GM23338 (cell line): ENCODE measurements around the gene PIEZO2.

Experiments used
- CREB1 ChIP-seq: fragments of 250-450 bp; sonication (Bioruptor Pico); IDR thresholded peaks from 2 replicates; pipeline ENCODE4 v1.5.0; 2020; ENCODE audit warnings: low read depth, mild to moderate bottlenecking, moderate library complexity
- EZH2 ChIP-seq: fragments of 200-600 bp; sonication (generic); IDR thresholded peaks from one replicate; pipeline ENCODE4 v1.8.0; 2017; ENCODE audit warnings: antibody characterized with exemption, mild to moderate bottlenecking, low read depth; ENCODE audit not compliant: unreplicated experiment
- EZH2phosphoT487 ChIP-seq: fragments of 200-600 bp; sonication (generic); IDR thresholded peaks from one replicate; pipeline ENCODE4 v1.8.1; 2018; ENCODE audit warnings: antibody characterized with exemption; ENCODE audit not compliant: unreplicated experiment
- JUNB ChIP-seq: IDR thresholded peaks from one replicate; pipeline ENCODE4 v1.6.1; 2016; ENCODE audit warnings: antibody characterized with exemption; ENCODE audit not compliant: unreplicated experiment
- NANOG ChIP-seq: IDR thresholded peaks from 2 replicates; pipeline ENCODE4 v1.6.1; 2016; ENCODE audit warnings: antibody characterized with exemption, borderline replicate concordance
- POLR2AphosphoS5 ChIP-seq: IDR thresholded peaks from 2 replicates; pipeline ENCODE4 v1.6.1; 2016; ENCODE audit warnings: antibody characterized with exemption, low read depth
- STAT1 ChIP-seq: IDR thresholded peaks from one replicate; pipeline ENCODE4 v1.6.1; 2016; ENCODE audit warnings: antibody characterized with exemption; ENCODE audit not compliant: unreplicated experiment
- ZNF114 ChIP-seq: fragments of 250-450 bp; sonication (Bioruptor Pico); IDR thresholded peaks from 2 replicates; pipeline ENCODE4 v1.5.0; 2020; ENCODE audit warnings: mild to moderate bottlenecking, moderate library complexity
- ZNF331 ChIP-seq: fragments of 250-450 bp; sonication (Bioruptor Pico); IDR thresholded peaks from 2 replicates; pipeline ENCODE4 v1.5.0; 2020; ENCODE audit warnings: low read depth, mild to moderate bottlenecking, moderate library complexity
- TF ChIP-seq, protein P1 (sequence below), 2 experiments: fragments of 200-600 bp in 1 of 2; sonication (generic) in 1 of 2; conservative IDR thresholded peaks; 2 replicates each; pipeline versions ENCODE4 v1.5.1 to v1.6.1; 2016 to 2017; ENCODE audit warnings: antibody characterized with exemption in 2 of 2, low read depth in 2 of 2, mild to moderate bottlenecking in 2 of 2, moderate library complexity in 1 of 2
- TF ChIP-seq, protein P2 (sequence below): IDR thresholded peaks from 2 replicates; pipeline ENCODE4 v1.6.1; 2016; ENCODE audit warnings: antibody characterized with exemption
- TF ChIP-seq, protein P3 (sequence below): IDR thresholded peaks from one replicate; pipeline ENCODE4 v1.6.1; 2018; ENCODE audit warnings: antibody characterized with exemption; ENCODE audit not compliant: unreplicated experiment

DNA sequence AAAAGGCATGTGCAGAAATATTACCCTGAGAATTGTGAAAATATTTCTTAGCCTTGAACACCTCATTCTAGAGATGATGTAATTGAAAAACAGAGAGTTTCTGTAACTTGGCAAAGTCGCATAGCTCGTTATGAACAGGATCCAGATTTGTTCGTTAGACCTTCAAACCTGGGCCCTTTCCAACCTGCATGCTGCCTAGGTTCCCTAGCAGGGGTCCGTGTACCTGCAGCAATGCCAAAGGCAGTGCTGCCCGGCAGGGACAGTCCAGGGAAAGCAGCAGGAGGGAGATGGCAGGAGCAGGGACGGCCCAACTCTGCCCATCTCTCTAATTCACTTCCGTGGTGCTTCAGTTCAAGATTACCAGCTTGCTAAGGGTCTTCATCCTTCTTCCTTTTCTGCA is 12.0 kb downstream of the PIEZO2 start:
- TF ChIP-seq POLR2AphosphoS5 (no peak), EZH2phosphoT487 (no peak), EZH2 (no peak), STAT1 (no peak), JUNB (no peak), CREB1 (CRISPR knock-in tag) (no peak), NANOG (no peak), ZNF114 (CRISPR knock-in tag) (no peak), ZNF331 (CRISPR knock-in tag) (no peak)
- TF ChIP-seq, protein P1, sequence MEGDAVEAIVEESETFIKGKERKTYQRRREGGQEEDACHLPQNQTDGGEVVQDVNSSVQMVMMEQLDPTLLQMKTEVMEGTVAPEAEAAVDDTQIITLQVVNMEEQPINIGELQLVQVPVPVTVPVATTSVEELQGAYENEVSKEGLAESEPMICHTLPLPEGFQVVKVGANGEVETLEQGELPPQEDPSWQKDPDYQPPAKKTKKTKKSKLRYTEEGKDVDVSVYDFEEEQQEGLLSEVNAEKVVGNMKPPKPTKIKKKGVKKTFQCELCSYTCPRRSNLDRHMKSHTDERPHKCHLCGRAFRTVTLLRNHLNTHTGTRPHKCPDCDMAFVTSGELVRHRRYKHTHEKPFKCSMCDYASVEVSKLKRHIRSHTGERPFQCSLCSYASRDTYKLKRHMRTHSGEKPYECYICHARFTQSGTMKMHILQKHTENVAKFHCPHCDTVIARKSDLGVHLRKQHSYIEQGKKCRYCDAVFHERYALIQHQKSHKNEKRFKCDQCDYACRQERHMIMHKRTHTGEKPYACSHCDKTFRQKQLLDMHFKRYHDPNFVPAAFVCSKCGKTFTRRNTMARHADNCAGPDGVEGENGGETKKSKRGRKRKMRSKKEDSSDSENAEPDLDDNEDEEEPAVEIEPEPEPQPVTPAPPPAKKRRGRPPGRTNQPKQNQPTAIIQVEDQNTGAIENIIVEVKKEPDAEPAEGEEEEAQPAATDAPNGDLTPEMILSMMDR (conservative IDR thresholded peaks at IDR 0.05; ENCODE audit: low read depth in 2 of 2) = no peak
- TF ChIP-seq, protein P2, sequence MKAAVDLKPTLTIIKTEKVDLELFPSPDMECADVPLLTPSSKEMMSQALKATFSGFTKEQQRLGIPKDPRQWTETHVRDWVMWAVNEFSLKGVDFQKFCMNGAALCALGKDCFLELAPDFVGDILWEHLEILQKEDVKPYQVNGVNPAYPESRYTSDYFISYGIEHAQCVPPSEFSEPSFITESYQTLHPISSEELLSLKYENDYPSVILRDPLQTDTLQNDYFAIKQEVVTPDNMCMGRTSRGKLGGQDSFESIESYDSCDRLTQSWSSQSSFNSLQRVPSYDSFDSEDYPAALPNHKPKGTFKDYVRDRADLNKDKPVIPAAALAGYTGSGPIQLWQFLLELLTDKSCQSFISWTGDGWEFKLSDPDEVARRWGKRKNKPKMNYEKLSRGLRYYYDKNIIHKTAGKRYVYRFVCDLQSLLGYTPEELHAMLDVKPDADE = no peak
- TF ChIP-seq, protein P3, sequence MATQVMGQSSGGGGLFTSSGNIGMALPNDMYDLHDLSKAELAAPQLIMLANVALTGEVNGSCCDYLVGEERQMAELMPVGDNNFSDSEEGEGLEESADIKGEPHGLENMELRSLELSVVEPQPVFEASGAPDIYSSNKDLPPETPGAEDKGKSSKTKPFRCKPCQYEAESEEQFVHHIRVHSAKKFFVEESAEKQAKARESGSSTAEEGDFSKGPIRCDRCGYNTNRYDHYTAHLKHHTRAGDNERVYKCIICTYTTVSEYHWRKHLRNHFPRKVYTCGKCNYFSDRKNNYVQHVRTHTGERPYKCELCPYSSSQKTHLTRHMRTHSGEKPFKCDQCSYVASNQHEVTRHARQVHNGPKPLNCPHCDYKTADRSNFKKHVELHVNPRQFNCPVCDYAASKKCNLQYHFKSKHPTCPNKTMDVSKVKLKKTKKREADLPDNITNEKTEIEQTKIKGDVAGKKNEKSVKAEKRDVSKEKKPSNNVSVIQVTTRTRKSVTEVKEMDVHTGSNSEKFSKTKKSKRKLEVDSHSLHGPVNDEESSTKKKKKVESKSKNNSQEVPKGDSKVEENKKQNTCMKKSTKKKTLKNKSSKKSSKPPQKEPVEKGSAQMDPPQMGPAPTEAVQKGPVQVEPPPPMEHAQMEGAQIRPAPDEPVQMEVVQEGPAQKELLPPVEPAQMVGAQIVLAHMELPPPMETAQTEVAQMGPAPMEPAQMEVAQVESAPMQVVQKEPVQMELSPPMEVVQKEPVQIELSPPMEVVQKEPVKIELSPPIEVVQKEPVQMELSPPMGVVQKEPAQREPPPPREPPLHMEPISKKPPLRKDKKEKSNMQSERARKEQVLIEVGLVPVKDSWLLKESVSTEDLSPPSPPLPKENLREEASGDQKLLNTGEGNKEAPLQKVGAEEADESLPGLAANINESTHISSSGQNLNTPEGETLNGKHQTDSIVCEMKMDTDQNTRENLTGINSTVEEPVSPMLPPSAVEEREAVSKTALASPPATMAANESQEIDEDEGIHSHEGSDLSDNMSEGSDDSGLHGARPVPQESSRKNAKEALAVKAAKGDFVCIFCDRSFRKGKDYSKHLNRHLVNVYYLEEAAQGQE = no peak
